Epithelial cell of proximal tubule (primary cell): Measurements from ENCODE around the gene SIGLEC15. TPM values are rescaled to one million over a fixed set of nuclear protein-coding genes. Genes with fewer than 3 reads are reported as not detected.

Experiments
- DNase-seq: peaks from one replicate; pipeline ENCODE4 v3.0.0-alpha.2; 2011; ENCODE audit warnings: low read depth
- H3K4me3 ChIP-seq: 2 replicates; pipeline ENCODE4 v1.5.1; 2011; ENCODE audit warnings: low read depth, mild to moderate bottlenecking, low read length
- total RNA-seq: library from RNA; depleted of rRNA; stranded (reverse); fragments of >200 nt; gene quantifications from 2 replicates; pipeline ENCODE4 v1.2.3, GENCODE V29; 2015
- TF ChIP-seq, protein P1 (sequence below): conservative IDR thresholded peaks from 2 replicates; pipeline ENCODE4 v1.5.1; 2012; ENCODE audit warnings: low read depth, mild to moderate bottlenecking, low read length

Gene SIGLEC15
- total RNA-seq, 1 donor from 2014 or later: 9.4 TPM

DNA sequence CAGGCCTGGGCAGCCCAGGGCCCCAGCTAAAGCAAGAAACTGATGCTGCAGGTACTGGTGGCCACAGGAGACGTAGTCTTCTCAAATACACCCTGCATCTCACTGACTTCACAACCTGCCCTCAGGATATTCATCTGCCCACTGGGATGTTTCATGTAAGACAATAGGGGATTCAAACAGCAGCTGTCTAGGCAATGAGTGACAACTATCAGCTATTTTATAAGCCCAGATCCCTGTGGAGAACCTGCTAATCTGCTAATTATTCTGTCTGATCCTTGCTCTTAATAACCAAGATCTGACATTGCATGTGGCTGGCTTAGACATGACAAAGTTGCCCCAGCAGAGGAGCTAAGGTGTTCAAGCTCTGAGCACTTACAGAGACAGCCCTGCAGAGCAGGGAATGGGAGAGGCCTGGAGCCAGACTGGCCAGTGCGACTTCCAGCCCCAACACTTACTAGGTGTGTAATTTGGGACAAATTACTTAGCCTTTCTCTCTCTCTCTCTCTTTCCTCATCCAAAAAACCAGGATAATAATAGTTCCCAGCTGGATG is 28.6 kb downstream of the SIGLEC15 start:
- TF ChIP-seq, protein P1, sequence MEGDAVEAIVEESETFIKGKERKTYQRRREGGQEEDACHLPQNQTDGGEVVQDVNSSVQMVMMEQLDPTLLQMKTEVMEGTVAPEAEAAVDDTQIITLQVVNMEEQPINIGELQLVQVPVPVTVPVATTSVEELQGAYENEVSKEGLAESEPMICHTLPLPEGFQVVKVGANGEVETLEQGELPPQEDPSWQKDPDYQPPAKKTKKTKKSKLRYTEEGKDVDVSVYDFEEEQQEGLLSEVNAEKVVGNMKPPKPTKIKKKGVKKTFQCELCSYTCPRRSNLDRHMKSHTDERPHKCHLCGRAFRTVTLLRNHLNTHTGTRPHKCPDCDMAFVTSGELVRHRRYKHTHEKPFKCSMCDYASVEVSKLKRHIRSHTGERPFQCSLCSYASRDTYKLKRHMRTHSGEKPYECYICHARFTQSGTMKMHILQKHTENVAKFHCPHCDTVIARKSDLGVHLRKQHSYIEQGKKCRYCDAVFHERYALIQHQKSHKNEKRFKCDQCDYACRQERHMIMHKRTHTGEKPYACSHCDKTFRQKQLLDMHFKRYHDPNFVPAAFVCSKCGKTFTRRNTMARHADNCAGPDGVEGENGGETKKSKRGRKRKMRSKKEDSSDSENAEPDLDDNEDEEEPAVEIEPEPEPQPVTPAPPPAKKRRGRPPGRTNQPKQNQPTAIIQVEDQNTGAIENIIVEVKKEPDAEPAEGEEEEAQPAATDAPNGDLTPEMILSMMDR: no peak
- no peak for DNase-seq
- no peak overlapping the region for H3K4me3 ChIP-seq

GRCh38 chr18:45856531-45856930 is 31.1 kb downstream of the SIGLEC15 start:
- no peak overlapping the region for H3K4me3 ChIP-seq
- TF ChIP-seq, protein P1: no peak
- DNase-seq: no peak

DNA sequence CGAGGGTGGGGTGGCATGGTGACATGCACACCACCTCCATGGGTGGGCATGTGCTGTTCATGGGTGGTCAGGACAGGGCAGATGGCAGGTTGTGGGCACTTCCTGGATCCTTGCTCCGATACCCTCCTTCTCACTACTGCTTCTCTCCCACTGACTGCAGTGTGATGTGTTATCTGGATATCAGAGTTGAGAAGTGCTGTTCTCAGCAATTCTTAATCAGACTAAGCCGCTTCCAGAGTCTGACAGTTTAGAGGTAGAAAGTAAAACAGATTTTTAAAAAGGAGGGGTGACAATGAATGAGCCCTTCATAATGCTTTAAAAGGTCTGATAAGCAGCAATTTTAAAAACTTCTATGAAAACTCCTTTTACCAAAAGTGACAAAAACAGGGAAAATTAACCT is 33.9 kb downstream of the SIGLEC15 start:
- no peak for DNase-seq
- no peak overlapping the region for H3K4me3 ChIP-seq
- TF ChIP-seq, protein P1: no peak

- H3K4me3 ChIP-seq: no peak overlapping the region
- DNase-seq: no peak
- TF ChIP-seq, protein P1: no peak
Observed at GRCh38 chr18:45860492-45860891, 35.0 kb downstream of the SIGLEC15 start.

DNA sequence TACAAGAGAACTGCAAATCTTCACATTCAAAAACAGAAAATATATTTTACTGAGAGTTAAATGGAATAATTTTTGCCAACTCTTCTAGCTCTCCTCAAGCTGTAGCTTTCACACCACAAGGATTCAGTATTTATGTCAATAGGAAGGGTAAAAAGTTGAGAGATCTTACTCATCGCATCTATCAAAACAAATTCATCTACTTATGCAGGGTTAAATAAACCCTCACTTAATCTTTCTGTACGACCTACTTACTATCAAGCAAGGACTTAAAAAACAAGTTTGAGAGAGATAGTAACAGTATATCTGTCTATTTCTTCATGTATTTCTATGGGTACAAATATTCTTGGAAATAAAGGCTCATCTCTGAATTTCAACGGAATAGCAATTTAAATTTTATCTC is 35.5 kb downstream of the SIGLEC15 start:
- H3K4me3 ChIP-seq: no peak overlapping the region
- DNase-seq: no peak
- TF ChIP-seq, protein P1: no peak

DNA sequence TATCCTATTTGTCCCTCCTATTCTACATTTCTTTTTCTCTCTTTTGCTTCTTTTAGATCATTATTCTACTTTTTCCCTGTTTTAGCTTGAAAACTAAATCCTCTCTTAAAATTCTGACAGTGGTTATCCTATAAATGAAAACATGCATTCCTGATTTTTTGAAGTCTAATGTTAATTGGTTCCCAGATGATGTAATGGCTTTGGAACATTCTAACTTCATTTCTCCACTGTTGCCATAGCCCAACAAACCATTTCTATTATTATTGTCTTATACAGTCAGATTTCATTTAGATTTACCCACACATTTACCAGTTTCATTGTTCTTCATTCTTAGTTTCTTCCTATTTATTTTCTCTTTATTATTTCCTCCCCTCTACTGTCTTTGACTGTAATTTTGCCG is 36.5 kb downstream of the SIGLEC15 start:
- H3K4me3 ChIP-seq: no peak overlapping the region
- DNase-seq: no peak
- TF ChIP-seq, protein P1: no peak

- TF ChIP-seq, protein P1: no peak
- no peak for DNase-seq
- H3K4me3 ChIP-seq: no peak overlapping the region
Observed at GRCh38 chr18:45863469-45863868, 38.0 kb downstream of the SIGLEC15 start.
